Hepatocyte (in vitro differentiated cells): Measurements from ENCODE around the gene NKAP. TPM values are rescaled to one million over a fixed set of nuclear protein-coding genes. Genes with fewer than 3 reads are reported as not detected.
"Not testable (repeated sequence)": the region's sequence is repeated elsewhere in the genome, so short reads cannot be mapped to it uniquely, and the experiment has no call there.

ENCODE experiments used
- DNase-seq: peaks from one replicate; pipeline ENCODE4 v3.0.0-alpha.2; 2016; ENCODE audit warnings: low spot score
- H2AFZ ChIP-seq: fragments of 200-600 bp; sonication (generic); 2 replicates; pipeline ENCODE4 v1.6.0; 2016; ENCODE audit warnings: antibody characterized with exemption, mild to moderate bottlenecking
- H3K27ac ChIP-seq: fragments of 200-600 bp; sonication (generic); 2 replicates; pipeline ENCODE4 v1.5.1; 2016; ENCODE audit warnings: mild to moderate bottlenecking
- H3K27me3 ChIP-seq: fragments of 200-600 bp; sonication (generic); 2 replicates; pipeline ENCODE4 v1.6.1; 2016
- H3K36me3 ChIP-seq: fragments of 200-600 bp; sonication (generic); replicated peaks from 2 replicates; pipeline ENCODE4 v1.5.1; 2016; ENCODE audit warnings: low read depth; ENCODE audit not compliant: insufficient read depth
- H3K4me1 ChIP-seq: fragments of 200-600 bp; sonication (generic); 2 replicates; pipeline ENCODE4 v1.5.1; 2016; ENCODE audit warnings: mild to moderate bottlenecking, moderate library complexity; ENCODE audit not compliant: insufficient read depth
- H3K4me2 ChIP-seq: fragments of 200-600 bp; sonication (generic); 2 replicates; pipeline ENCODE4 v1.6.0; 2016
- H3K4me3 ChIP-seq: fragments of 200-600 bp; sonication (generic); 2 replicates; pipeline ENCODE4 v1.5.1; 2016; ENCODE audit warnings: mild to moderate bottlenecking
- H3K79me2 ChIP-seq: fragments of 200-600 bp; sonication (generic); 2 replicates; pipeline ENCODE4 v1.6.0; 2017; ENCODE audit warnings: mild to moderate bottlenecking
- H3K9me2 ChIP-seq: fragments of 200-600 bp; sonication (generic); replicated peaks from 2 replicates; pipeline ENCODE4 v1.6.0; 2017; ENCODE audit warnings: mild to moderate bottlenecking; ENCODE audit not compliant: insufficient read depth
- H3K9me3 ChIP-seq: fragments of 200-600 bp; sonication (generic); 2 replicates; pipeline ENCODE4 v1.5.1; 2016; ENCODE audit warnings: low read depth, mild to moderate bottlenecking
- H4K20me1 ChIP-seq: fragments of 200-600 bp; sonication (generic); 2 replicates; pipeline ENCODE4 v1.6.0; 2016; ENCODE audit warnings: mild to moderate bottlenecking; ENCODE audit not compliant: insufficient read depth, poor library complexity, severe bottlenecking
- EZH2 ChIP-seq: fragments of 200-600 bp; sonication (generic); IDR thresholded peaks from 2 replicates; pipeline ENCODE4 v1.6.1; 2016; ENCODE audit warnings: antibody characterized with exemption, mild to moderate bottlenecking, borderline replicate concordance
- EZH2phosphoT487 ChIP-seq: fragments of 200-600 bp; sonication (generic); IDR thresholded peaks from one replicate; pipeline ENCODE4 v1.6.1; 2018; ENCODE audit warnings: antibody characterized with exemption, mild to moderate bottlenecking, low read depth, moderate library complexity; ENCODE audit not compliant: unreplicated experiment, severe bottlenecking
- WGBS: methylation state at CpG from one replicate; pipeline ENCODE4 v1.1.6; 2016; ENCODE audit warnings: low lambda C conversion rate; ENCODE audit errors: missing lambda C conversion rate; 5-methylcytosine and 5-hydroxymethylcytosine counted together
- polyA plus RNA-seq: library from polyadenylated mRNA; unstranded; fragments of >200 nt; fragmentation: Nextera tagmentation; extraction: Ambion mirVana; gene quantifications from 2 replicates; pipeline ENCODE4 v1.2.1, GENCODE V29; 2016
- total RNA-seq: library from RNA; depleted of rRNA; stranded (reverse); fragments of >200 nt; gene quantifications from 2 replicates; pipeline ENCODE4 v1.2.3, GENCODE V29; 2014
- TF ChIP-seq, protein P1 (sequence below): fragments of 200-600 bp; sonication (generic); IDR thresholded peaks from 2 replicates; pipeline ENCODE4 v1.5.1; 2016; ENCODE audit warnings: antibody characterized with exemption, mild to moderate bottlenecking; ENCODE audit not compliant: poor library complexity

NKAP gene
- total and polyA plus RNA-seq, 2 experiments from 2014 or later = 4.3 to 7.1 TPM

DNA sequence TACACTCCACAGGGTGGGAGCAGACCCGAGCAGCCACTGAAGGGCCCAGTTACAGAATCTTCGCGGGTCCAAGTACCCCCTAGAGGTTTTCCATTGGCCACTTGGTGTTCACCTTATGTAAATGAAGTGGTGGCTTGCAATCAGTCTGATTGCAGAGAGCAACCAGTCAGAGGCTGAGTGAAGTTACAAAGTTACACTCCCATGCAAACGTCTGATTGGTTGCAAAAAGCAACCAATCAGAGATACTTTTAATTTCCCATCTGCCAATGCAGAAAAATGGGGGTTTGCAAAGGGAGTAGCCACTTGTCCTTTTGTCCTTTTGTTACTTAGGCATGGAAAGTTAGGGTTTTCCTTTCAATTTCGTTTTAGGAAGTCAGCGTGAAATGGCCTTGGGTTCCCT, 27.0 kb upstream of the NKAP start:
- H4K20me1 ChIP-seq = no peaks in the 10 kb centered on the region
- H3K4me2 ChIP-seq = no peak overlapping the region
- H3K4me1 ChIP-seq = no peaks in the 10 kb centered on the region
- no peaks in the 10 kb centered on the region for H3K27me3 ChIP-seq
- no peak overlapping the region for H3K27ac ChIP-seq
- H3K4me3 ChIP-seq = no peak overlapping the region
- H3K9me3 ChIP-seq = no peaks in the 10 kb centered on the region
- WGBS = 73% methylated on average over 6 of the region's 6 CpGs
- H3K9me2 ChIP-seq = no peaks in the 10 kb centered on the region
- TF ChIP-seq EZH2phosphoT487 (no peak), EZH2 (no peak)
- TF ChIP-seq, protein P1, sequence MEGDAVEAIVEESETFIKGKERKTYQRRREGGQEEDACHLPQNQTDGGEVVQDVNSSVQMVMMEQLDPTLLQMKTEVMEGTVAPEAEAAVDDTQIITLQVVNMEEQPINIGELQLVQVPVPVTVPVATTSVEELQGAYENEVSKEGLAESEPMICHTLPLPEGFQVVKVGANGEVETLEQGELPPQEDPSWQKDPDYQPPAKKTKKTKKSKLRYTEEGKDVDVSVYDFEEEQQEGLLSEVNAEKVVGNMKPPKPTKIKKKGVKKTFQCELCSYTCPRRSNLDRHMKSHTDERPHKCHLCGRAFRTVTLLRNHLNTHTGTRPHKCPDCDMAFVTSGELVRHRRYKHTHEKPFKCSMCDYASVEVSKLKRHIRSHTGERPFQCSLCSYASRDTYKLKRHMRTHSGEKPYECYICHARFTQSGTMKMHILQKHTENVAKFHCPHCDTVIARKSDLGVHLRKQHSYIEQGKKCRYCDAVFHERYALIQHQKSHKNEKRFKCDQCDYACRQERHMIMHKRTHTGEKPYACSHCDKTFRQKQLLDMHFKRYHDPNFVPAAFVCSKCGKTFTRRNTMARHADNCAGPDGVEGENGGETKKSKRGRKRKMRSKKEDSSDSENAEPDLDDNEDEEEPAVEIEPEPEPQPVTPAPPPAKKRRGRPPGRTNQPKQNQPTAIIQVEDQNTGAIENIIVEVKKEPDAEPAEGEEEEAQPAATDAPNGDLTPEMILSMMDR = no peak
- no peak overlapping the region for H2AFZ ChIP-seq
- no peak for DNase-seq
- H3K36me3 ChIP-seq = no peaks in the 10 kb centered on the region
- no peaks in the 10 kb centered on the region for H3K79me2 ChIP-seq

DNA sequence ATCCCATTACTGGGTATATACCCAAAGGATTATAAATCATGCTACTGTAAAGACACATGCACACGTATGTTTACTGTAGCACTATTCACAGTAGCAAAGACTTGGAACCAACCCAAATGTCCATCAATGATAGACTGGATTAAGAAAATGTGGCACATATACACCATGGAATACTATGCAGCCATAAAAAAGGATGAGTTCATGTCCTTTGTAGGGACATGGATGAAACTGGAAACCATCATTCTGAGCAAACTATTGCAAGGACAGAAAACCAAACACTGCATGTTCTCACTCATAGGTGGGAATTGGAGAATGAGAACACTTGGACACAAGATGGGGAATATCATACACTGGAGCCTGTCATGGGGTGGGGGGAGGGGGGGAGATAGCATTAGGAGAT, 23.3 kb upstream of the NKAP start:
- H4K20me1 ChIP-seq, H3K4me2 ChIP-seq, H2AFZ ChIP-seq, H3K9me3 ChIP-seq, H3K27ac ChIP-seq, H3K4me3 ChIP-seq, H3K4me1 ChIP-seq, H3K79me2 ChIP-seq, H3K36me3 ChIP-seq, DNase-seq, H3K27me3 ChIP-seq, H3K9me2 ChIP-seq: not testable (repeated sequence)
- 89% methylated on average over 1 of the region's 1 CpG for WGBS

DNA sequence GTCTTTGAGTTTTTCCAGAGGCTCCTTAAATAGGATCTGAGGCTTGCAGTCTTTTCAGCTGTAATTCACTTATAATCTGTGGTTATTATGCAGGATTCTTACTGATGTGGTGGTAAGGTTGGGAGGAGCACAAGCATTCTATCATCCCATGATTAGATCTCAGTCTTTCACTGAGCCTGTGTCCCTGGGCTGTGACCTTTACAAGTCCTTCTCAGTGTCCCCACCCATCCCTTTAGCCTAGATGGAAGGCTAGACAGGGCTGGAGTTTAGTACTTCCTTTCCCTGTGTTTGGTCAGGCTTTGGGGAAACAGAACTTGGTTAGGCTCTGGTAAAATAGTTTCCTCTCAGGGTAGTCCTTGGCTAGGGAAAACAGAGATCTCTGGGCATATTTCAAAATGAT, 17.1 kb upstream of the NKAP start:
- DNase-seq = no peak
- Histone ChIP-seq H3K79me2 (no peaks in the 10 kb centered on the region), H3K4me3 (no peak overlapping the region), H3K9me3 (no peaks in the 10 kb centered on the region), H3K4me1 (no peaks in the 10 kb centered on the region), H3K27ac (no peak overlapping the region), H3K27me3 (no peaks in the 10 kb centered on the region), H3K36me3 (no peaks in the 10 kb centered on the region), H3K9me2 (no peaks in the 10 kb centered on the region), H3K4me2 (no peak overlapping the region), H2AFZ (no peak overlapping the region), H4K20me1 (no peaks in the 10 kb centered on the region)
- TF ChIP-seq, protein P1 = no peak
- no peak for TF ChIP-seq EZH2
- no peak for TF ChIP-seq EZH2phosphoT487

DNA sequence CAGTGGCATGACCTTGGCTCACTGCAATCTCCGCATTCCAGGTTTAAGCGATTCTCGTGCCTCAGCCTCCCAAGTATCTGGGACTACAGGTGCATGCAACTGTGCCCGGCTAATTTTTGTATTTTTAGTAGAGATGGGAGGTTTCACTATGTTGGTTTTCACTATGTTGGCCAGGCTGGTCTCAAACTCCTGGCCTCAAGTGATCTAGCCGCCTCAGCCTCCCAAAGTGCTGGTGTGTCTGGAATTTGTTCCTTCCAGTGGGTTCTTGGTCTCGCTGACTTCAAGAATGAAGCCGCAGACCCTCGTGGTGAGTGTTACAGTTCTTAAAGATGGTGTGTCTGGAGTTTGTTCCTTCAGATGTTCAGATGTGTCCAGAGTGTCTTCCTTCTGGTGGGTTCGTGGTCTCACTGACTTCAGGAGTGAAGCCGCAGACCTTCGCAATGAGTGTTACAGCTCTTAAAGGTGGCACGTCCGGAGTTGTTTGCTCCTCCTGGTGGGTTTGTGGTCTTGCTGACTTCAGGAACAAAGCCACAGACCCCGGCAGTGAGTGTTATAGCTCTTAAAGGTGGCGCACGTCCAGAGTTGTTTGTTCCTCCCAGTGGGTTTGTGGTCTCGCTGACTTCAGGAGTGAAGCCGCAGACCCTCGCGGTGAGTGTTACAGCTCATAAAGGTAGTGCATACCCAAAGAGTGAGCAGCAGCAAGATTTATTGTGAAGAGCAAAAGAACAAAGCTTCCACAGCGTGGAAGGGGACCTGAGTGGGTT, 12.4 kb upstream of the NKAP start:
- not testable (repeated sequence) for DNase-seq, H3K9me3 ChIP-seq, H3K4me1 ChIP-seq, H3K4me2 ChIP-seq, H4K20me1 ChIP-seq, H3K27ac ChIP-seq, H3K79me2 ChIP-seq, H3K4me3 ChIP-seq, H3K36me3 ChIP-seq, H3K9me2 ChIP-seq, H2AFZ ChIP-seq, H3K27me3 ChIP-seq
- 86% methylated on average over 21 of the region's 21 CpGs for WGBS

DNA sequence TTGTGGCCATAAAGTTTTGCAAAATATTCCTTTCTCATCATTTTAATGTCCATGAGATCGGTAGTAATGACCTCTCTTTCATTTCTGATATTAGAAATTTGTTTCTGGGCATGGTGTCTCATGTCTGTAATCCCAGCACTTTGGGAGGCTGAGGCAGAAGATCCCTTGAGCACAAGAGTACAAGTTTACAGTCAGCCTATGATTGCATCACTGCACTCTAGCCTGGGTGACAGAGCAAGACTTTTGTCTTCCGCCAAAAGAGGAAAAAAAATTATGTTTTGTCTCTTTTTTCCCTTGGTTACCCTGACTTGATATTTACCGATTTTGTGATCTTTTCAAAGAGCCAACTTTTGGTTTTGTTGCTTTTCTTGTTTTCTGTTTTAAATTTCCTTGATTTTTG, 10.8 kb upstream of the NKAP start:
- Histone ChIP-seq H2AFZ (no peak overlapping the region), H3K36me3 (no peaks in the 10 kb centered on the region), H4K20me1 (no peaks in the 10 kb centered on the region), H3K4me1 (no peaks in the 10 kb centered on the region), H3K27me3 (no peaks in the 10 kb centered on the region), H3K9me3 (no peaks in the 10 kb centered on the region), H3K4me2 (no peak overlapping the region), H3K9me2 (no peaks in the 10 kb centered on the region), H3K4me3 (no peak overlapping the region), H3K27ac (no peak overlapping the region), H3K79me2 (no peaks in the 10 kb centered on the region)
- DNase-seq = no peak
- TF ChIP-seq EZH2phosphoT487 (no peak), EZH2 (no peak)
- TF ChIP-seq, protein P1 = no peak
- WGBS = 75% methylated on average over 3 of the region's 3 CpGs
